Testis (tissue), 2 donors: ENCODE data around the gene RAPGEF5.

Source experiments
- POLR2A ChIP-seq: fragments of 450-650 bp; IDR thresholded peaks from one replicate; pipeline ENCODE4 v1.6.1; 2017; ENCODE audit warnings: antibody characterized with exemption, mild to moderate bottlenecking, moderate library complexity
- TF ChIP-seq, protein P1 (sequence below), 3 experiments: fragments of 450-650 bp in 2 of 3; fragments of 200-600 bp in 1 of 3; sonication (generic) in 1 of 3; IDR thresholded peaks; one replicate each; pipeline ENCODE4 v1.5.1; 2016 to 2019; ENCODE audit warnings: antibody characterized with exemption in 3 of 3, mild to moderate bottlenecking in 2 of 3, moderate library complexity in 1 of 3

DNA sequence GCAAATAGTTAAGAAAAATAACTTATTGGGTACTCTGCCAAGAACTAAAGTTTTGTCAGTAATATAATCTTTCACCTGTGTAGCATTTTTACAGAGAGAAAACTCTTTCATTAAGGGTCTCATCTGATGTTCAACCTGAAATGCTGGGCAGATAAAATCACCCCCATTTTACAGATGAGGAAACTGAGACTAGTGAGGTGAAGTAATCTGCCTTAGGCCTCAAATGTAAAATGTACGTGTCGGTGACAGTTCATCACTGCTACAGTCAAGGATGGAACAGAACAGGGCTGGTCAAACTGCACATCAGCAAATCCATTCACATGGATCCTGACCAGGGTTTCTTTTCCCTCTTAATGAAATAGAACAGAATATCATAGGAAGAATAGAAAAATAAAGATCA, 121.8 kb downstream of the RAPGEF5 start:
- TF ChIP-seq, protein P1, sequence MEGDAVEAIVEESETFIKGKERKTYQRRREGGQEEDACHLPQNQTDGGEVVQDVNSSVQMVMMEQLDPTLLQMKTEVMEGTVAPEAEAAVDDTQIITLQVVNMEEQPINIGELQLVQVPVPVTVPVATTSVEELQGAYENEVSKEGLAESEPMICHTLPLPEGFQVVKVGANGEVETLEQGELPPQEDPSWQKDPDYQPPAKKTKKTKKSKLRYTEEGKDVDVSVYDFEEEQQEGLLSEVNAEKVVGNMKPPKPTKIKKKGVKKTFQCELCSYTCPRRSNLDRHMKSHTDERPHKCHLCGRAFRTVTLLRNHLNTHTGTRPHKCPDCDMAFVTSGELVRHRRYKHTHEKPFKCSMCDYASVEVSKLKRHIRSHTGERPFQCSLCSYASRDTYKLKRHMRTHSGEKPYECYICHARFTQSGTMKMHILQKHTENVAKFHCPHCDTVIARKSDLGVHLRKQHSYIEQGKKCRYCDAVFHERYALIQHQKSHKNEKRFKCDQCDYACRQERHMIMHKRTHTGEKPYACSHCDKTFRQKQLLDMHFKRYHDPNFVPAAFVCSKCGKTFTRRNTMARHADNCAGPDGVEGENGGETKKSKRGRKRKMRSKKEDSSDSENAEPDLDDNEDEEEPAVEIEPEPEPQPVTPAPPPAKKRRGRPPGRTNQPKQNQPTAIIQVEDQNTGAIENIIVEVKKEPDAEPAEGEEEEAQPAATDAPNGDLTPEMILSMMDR (IDR thresholded peaks at IDR 0.05) = no peak
- no peak for TF ChIP-seq POLR2A
